WERI-Rb-1 (cell line): Measurements from ENCODE around the gene EXOSC5.

ENCODE experiments used
- DNase-seq: peaks from one replicate; pipeline ENCODE4 v3.0.0-alpha.2; 2020
- H3K27ac ChIP-seq: fragments of 250-450 bp; sonication (Bioruptor Pico); 2 replicates; pipeline ENCODE4 v1.5.1; 2020; ENCODE audit warnings: mild to moderate bottlenecking, moderate library complexity
- H3K27me3 ChIP-seq: fragments of 250-450 bp; sonication (Bioruptor Pico); 2 replicates; pipeline ENCODE4 v1.5.1; 2021; ENCODE audit warnings: mild to moderate bottlenecking, low read depth, moderate library complexity; ENCODE audit not compliant: insufficient read depth, severe bottlenecking
- H3K36me3 ChIP-seq: fragments of 250-450 bp; sonication (Bioruptor Pico); 2 replicates; pipeline ENCODE4 v1.5.1; 2020; ENCODE audit warnings: mild to moderate bottlenecking, moderate library complexity
- H3K4me3 ChIP-seq: 2 replicates; pipeline ENCODE4 v1.5.1; 2011; ENCODE audit warnings: low read depth, mild to moderate bottlenecking, control low read depth, low read length
- H3K9me3 ChIP-seq: fragments of 250-450 bp; sonication (Bioruptor Pico); 2 replicates; pipeline ENCODE4 v1.5.1; 2021; ENCODE audit warnings: mild to moderate bottlenecking, moderate library complexity; ENCODE audit not compliant: severe bottlenecking
- TF ChIP-seq, protein P1 (sequence below): IDR thresholded peaks from 2 replicates; pipeline ENCODE4 v1.5.1; 2011; ENCODE audit warnings: low read depth, mild to moderate bottlenecking, control low read depth, inconsistent platforms, low read length

Gene EXOSC5

DNA sequence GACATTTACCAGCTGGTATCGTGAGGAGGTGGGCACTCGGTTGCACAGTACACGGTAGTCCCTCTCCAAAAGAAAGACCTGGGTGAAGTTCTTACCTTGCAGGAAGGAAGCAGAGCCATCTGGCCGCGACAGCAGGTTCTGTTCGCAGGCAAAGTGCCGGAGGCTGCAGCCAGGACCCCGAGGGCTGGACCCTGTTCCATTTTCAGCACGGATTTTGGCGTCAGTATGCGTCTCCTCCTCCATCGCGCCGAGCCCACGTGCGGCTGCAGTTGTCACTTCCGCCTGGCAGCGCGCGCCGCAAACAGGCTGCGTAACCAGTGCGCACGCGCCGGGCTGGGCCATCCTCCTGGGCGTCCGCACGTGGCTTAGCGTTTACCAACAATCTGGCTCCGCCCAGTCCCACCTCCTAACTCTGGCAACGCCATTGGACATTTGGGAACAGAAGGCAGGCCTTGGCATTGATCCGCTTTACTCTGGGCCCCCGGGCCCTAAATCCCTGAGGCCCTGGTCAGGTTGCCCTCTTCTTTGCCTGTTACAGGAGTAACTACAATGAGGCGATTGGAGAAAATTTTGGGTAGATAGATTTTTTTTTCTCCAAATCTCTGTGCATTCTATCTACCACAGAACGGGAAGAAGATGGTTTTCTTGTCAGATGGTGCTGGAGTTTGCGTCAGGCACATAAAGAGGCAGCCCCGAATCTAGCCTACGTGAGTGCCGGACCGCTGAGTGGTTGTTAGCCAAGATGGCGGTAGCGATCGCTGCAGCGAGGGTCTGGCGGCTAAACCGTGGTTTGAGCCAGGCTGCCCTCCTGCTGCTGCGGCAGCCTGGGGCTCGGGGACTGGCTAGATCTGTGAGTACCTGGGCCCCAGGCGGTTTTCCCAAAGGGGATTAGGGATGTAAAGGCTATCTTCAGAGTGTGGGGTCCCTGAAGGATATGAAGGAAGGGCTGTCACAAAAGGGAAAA lies at the start of gene EXOSC5, which contains the start of gene BCKDHA:
TSS of gene EXOSC5 (minus strand) at position 274 of the 964 bp plus-strand sequence. CDS start at position 243, 31 bp downstream.
TSS of gene BCKDHA (plus strand) at position 733 of the 964 bp plus-strand sequence. CDS start at position 743, 10 bp downstream.
- H3K36me3 ChIP-seq = peaks cover 15% of the 10 kb centered on the region
- DNase-seq = peak; percentile 99
- H3K9me3 ChIP-seq = no peaks in the 10 kb centered on the region
- H3K27me3 ChIP-seq = no peaks in the 10 kb centered on the region
- TF ChIP-seq, protein P1, sequence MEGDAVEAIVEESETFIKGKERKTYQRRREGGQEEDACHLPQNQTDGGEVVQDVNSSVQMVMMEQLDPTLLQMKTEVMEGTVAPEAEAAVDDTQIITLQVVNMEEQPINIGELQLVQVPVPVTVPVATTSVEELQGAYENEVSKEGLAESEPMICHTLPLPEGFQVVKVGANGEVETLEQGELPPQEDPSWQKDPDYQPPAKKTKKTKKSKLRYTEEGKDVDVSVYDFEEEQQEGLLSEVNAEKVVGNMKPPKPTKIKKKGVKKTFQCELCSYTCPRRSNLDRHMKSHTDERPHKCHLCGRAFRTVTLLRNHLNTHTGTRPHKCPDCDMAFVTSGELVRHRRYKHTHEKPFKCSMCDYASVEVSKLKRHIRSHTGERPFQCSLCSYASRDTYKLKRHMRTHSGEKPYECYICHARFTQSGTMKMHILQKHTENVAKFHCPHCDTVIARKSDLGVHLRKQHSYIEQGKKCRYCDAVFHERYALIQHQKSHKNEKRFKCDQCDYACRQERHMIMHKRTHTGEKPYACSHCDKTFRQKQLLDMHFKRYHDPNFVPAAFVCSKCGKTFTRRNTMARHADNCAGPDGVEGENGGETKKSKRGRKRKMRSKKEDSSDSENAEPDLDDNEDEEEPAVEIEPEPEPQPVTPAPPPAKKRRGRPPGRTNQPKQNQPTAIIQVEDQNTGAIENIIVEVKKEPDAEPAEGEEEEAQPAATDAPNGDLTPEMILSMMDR = no peak
- H3K4me3 ChIP-seq = peak within 1 kb of the TSS; percentile 100
- H3K27ac ChIP-seq = peak within 1 kb of the TSS; percentile 98

DNA sequence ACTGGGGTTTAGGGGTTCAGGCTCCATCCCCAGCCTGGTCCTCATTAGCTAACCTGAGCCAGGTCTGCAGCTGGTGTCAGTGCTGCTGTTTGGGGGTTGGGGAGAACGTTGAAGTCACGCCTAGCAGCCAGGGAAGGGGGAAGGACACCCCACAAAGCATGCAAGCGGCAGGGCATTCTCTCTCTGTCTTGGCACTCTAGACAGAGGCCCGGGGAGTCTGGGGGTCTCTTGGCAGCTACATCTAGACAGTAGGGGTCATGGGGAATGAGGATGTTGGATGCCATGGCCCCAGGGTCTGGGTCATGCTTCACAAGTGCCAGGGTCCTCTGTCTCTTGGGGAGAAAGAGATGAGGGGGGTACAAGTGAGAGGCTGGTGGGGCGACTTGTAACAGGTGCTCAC lies 48.4 kb upstream of the EXOSC5 start:
- H3K27ac ChIP-seq = no peak overlapping the region
- peaks cover 6% of the 10 kb centered on the region for H3K27me3 ChIP-seq
- H3K4me3 ChIP-seq = no peak overlapping the region
- DNase-seq = no peak
- TF ChIP-seq, protein P1 = no peak
- H3K9me3 ChIP-seq = no peaks in the 10 kb centered on the region
- no peaks in the 10 kb centered on the region for H3K36me3 ChIP-seq

DNA sequence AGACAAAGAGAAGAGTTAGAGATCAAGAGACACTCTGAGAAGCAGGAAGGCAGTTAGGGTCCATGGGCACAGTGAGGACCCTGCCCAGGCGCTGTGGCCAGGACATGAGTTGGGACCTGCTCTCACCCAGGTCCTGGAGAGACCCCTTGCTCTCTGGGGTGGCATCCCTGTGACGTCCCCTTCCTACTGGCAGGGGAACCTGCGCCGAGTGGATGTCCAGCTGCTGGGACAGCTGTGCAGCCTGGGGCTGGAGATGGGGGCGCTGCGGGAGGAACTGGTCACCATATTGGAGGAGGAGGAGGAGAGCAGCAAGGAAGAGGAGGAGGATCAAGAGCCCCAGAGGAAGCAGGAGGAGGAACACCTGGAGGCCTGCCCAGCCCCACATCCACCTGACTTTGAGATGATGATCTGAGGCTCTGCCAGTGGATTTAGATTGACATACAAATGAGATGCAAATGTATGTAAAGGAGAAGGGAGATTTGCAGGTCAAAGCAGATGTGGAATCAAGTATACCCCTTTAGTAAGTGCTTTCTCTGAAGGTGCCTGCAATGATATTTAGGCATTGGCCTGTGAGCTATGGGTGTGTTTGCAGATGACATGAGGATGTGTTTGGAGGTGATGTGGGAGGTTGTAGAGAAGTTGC lies 46.8 kb upstream of the EXOSC5 start:
- DNase-seq = no peak
- H3K4me3 ChIP-seq = no peak overlapping the region
- H3K27me3 ChIP-seq = peaks cover 6% of the 10 kb centered on the region
- TF ChIP-seq, protein P1 = no peak
- H3K36me3 ChIP-seq = no peaks in the 10 kb centered on the region
- no peak overlapping the region for H3K27ac ChIP-seq
- no peaks in the 10 kb centered on the region for H3K9me3 ChIP-seq

DNA sequence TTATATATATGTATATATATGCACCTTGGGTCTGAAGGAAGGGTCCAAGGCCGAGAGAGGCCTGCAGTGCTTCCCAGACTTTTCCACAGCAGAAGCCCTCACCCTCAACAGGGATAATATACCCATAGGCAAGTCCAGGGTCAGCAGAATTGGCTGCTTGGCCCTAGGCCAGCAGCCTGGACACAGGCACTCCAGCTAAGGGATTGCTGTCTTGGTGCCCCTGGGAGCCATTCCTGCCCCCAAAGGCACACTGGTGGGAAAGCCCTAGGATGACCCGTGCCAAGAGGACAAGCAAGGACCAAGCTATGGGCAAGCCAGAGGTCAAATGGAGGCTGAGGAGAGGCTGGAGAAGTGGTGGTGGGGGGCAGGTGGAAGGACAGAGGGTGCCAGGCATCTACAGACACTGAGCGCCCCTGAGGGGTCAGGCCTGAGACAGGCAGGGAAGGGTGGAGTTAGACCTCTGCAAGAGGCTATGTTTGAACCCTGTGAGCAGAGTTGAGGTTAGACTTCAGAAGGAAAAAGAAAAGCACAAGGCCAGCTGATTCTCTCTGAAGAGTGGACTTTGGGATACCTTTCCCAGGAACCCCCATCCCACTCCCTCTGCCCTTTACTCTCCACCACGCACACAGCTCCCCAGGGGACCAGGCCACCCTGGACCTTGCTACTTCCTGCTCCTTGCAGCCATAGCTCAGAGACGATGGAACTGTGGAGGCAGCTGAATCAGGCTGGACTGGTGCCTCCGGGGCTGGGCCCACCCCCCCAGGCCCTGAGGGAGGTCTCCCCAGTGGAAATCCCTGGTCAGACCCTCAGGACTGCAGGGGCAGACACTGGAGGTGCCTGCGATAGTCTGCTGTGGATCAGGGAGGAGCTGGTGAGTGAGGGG lies 45.6 kb upstream of the EXOSC5 start, which contains the start of gene ERICH4:
TSS of gene ERICH4 (plus strand) at position 684 of the 883 bp plus-strand sequence. CDS start at position 698, 14 bp downstream.
- Histone ChIP-seq H3K9me3 (no peaks in the 10 kb centered on the region), H3K27me3 (peaks cover 4% of the 10 kb centered on the region), H3K36me3 (peaks cover 3% of the 10 kb centered on the region; the same call in 1 of the 2 replicates), H3K27ac (no peak within 1 kb of the TSS), H3K4me3 (no peak within 1 kb of the TSS)
- TF ChIP-seq, protein P1 = no peak
- DNase-seq = no peak

DNA sequence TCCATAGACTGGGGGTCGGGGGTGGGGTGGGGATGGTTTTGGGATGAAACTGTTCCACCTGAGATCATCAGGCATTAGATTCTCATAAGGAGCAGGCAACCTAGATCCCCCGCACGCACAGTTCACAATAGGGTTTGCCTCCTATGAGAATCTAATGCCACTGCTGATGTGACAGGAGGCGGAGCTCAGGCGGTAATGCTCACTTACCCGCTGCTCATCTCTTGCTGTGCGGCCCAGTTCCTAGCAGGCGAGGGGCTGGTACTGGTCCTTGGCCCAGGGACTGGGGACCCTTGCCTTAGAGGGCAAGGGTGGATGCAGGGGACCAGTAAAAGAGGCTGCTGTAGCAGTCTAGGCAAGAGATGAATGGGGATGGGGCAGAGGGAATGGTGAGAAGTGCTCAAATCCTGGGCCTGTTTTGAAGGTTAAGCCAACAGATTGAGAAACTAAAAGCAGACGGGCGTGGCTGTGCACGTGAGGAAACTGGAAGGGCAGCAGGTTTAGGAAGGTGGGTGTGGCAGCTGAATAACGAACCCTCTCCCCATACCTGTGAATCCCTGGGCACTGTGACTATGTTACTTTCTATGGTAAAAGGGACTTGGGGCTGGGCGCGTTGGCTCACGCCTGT lies 44.3 kb upstream of the EXOSC5 start:
- Histone ChIP-seq H3K9me3 (no peaks in the 10 kb centered on the region), H3K4me3 (no peak overlapping the region), H3K27me3 (no peaks in the 10 kb centered on the region), H3K36me3 (peaks cover 4% of the 10 kb centered on the region; the same call in 1 of the 2 replicates), H3K27ac (no peak overlapping the region)
- DNase-seq = no peak
- TF ChIP-seq, protein P1 = no peak
